Measurements from ENCODE around the gene YJU2.

DNA sequence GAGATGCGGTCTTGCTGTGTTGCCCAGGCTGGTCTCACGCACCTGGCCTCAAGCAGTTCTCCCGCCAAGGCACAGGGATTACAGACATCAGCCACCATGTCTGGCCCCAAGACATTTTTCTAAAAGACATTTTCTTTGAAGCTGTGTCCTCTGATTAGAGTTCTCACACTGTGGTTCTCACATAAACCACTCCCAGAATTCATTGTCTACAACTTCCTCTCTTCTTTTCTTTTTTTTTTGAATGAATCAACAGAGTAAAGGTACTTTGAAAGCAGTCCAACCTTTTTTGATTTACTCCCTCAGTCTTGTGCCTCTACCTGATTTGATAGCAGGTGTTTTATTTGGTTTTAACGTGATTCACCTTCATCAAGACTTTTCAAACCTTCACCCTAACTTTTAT is 17.9 kb downstream of the YJU2 start:
- TF ChIP-seq, protein P1, sequence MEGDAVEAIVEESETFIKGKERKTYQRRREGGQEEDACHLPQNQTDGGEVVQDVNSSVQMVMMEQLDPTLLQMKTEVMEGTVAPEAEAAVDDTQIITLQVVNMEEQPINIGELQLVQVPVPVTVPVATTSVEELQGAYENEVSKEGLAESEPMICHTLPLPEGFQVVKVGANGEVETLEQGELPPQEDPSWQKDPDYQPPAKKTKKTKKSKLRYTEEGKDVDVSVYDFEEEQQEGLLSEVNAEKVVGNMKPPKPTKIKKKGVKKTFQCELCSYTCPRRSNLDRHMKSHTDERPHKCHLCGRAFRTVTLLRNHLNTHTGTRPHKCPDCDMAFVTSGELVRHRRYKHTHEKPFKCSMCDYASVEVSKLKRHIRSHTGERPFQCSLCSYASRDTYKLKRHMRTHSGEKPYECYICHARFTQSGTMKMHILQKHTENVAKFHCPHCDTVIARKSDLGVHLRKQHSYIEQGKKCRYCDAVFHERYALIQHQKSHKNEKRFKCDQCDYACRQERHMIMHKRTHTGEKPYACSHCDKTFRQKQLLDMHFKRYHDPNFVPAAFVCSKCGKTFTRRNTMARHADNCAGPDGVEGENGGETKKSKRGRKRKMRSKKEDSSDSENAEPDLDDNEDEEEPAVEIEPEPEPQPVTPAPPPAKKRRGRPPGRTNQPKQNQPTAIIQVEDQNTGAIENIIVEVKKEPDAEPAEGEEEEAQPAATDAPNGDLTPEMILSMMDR (conservative IDR thresholded peaks at IDR 0.05; ENCODE audit: low read length), result no peak
- TF ChIP-seq EZH2phosphoT487 (IDR thresholded peaks at IDR 0.05; ENCODE audit: borderline replicate concordance), result no peak
